ENCODE data around the gene CAMSAP2.

The CAMSAP2 gene

GRCh38 chr1:200819726-200820125 lies 81.0 kb downstream of the CAMSAP2 start:
- Histone ChIP-seq H3K27me3 (replicated peaks) (no peaks in the 10 kb centered on the region), H3K27ac (no peak overlapping the region), H3K4me3 (ENCODE audit: low read depth, low read length) (no peak overlapping the region), H3K36me3 (replicated peaks) (peaks cover 8% of the 10 kb centered on the region)
- DNase-seq: no peak
- no peak for TF ChIP-seq CTCF (IDR thresholded peaks at IDR 0.05; ENCODE audit: low read depth, low read length, missing control alignments)
- in situ Hi-C loops (cut with HindIII; ENCODE audit: low pct_ligation_motif_present, low sequenced_read_pairs): no loop called here

GRCh38 chr1:200831091-200831490 lies 92.4 kb downstream of the CAMSAP2 start:
- no peak overlapping the region for H3K27ac ChIP-seq
- no peaks in the 10 kb centered on the region for H3K36me3 ChIP-seq (replicated peaks)
- DNase-seq: no peak
- H3K27me3 ChIP-seq (replicated peaks): no peaks in the 10 kb centered on the region
- TF ChIP-seq CTCF (IDR thresholded peaks at IDR 0.05; ENCODE audit: low read depth, low read length, missing control alignments): no peak
- H3K4me3 ChIP-seq (ENCODE audit: low read depth, low read length): no peak overlapping the region
- in situ Hi-C loops (cut with HindIII; ENCODE audit: low pct_ligation_motif_present, low sequenced_read_pairs): no loop called here

GRCh38 chr1:200834383-200834782 lies 95.7 kb downstream of the CAMSAP2 start:
- in situ Hi-C loops (cut with HindIII; ENCODE audit: low pct_ligation_motif_present, low sequenced_read_pairs): no loop called here
- no peaks in the 10 kb centered on the region for H3K36me3 ChIP-seq (replicated peaks)
- no peak for TF ChIP-seq CTCF (IDR thresholded peaks at IDR 0.05; ENCODE audit: low read depth, low read length, missing control alignments)
- no peaks in the 10 kb centered on the region for H3K27me3 ChIP-seq (replicated peaks)
- H3K27ac ChIP-seq: no peak overlapping the region
- no peak overlapping the region for H3K4me3 ChIP-seq (ENCODE audit: low read depth, low read length)
- peak; percentile 26 for DNase-seq

- Histone ChIP-seq H3K4me3 (ENCODE audit: low read depth, low read length) (no peak overlapping the region), H3K27me3 (replicated peaks) (no peaks in the 10 kb centered on the region), H3K36me3 (replicated peaks) (no peaks in the 10 kb centered on the region), H3K27ac (no peak overlapping the region)
- DNase-seq: no peak
- in situ Hi-C loops (cut with HindIII; ENCODE audit: low pct_ligation_motif_present, low sequenced_read_pairs): no loop called here
- no peak for TF ChIP-seq CTCF (IDR thresholded peaks at IDR 0.05; ENCODE audit: low read depth, low read length, missing control alignments)
These were observed 97.5 kb downstream of the CAMSAP2 start for GRCh38 chr1:200836213-200836612.

GRCh38 chr1:200837931-200838571 lies 99.4 kb downstream of the CAMSAP2 start:
- Histone ChIP-seq H3K36me3 (replicated peaks) (no peaks in the 10 kb centered on the region), H3K27me3 (replicated peaks) (no peaks in the 10 kb centered on the region), H3K27ac (peak overlapping the region; percentile 61), H3K4me3 (ENCODE audit: low read depth, low read length) (no peak overlapping the region)
- no peak for DNase-seq
- in situ Hi-C loops (cut with HindIII; ENCODE audit: low pct_ligation_motif_present, low sequenced_read_pairs): no loop called here
- TF ChIP-seq CTCF (IDR thresholded peaks at IDR 0.05; ENCODE audit: low read depth, low read length, missing control alignments): no peak
